Measurements from ENCODE around the gene ARHGAP8. TPM values are rescaled to one million over a fixed set of nuclear protein-coding genes. Genes with fewer than 3 reads are reported as not detected.

Gene ARHGAP8
- polyA plus RNA-seq, 2 of the 4 experiments (the other 2 are of a cell fraction), result 1.2 to 3.8 TPM

- 66% methylated on average over 9 of the region's 11 CpGs for whole genome bisulfite sequencing (ENCODE audit: missing lambda C conversion rate)
- ATAC-seq, result peak in 1 of 2 experiments; percentile 45; a peak in 3 of 6 replicates
- DNase-seq (ENCODE audit: low read depth in 1 of 2, low spot score in 1 of 2), result no peak
- TF ChIP-seq MYC (IDR thresholded peaks at IDR 0.05; ENCODE audit: borderline replicate concordance, low read length) (no peak), CBX8 (IDR thresholded peaks at IDR 0.05) (no peak), RAD21 (conservative IDR thresholded peaks at IDR 0.05 in 1 of 2, IDR thresholded peaks at IDR 0.05 in 1 of 2) (no peak), ZFP36 (IDR thresholded peaks at IDR 0.05; ENCODE audit: borderline replicate concordance, partially characterized antibody) (no peak), GATA3 (IDR thresholded peaks at IDR 0.05; ENCODE audit: borderline replicate concordance) (no peak), SREBF2 (IDR thresholded peaks at IDR 0.05) (no peak), HOXB13 (CRISPR knock-in tag; IDR thresholded peaks at IDR 0.05; ENCODE audit: low read depth) (no peak), ELK1 (IDR thresholded peaks at IDR 0.05; ENCODE audit: low read depth, low read length) (no peak), ZSCAN20 (CRISPR knock-in tag; IDR thresholded peaks at IDR 0.05) (no peak), CHD4 (IDR thresholded peaks at IDR 0.05; ENCODE audit: borderline replicate concordance) (no peak), REST (IDR thresholded peaks at IDR 0.05) (no peak), POLR2A (IDR thresholded peaks at IDR 0.05; ENCODE audit: low read length) (no peak), RCOR1 (IDR thresholded peaks at IDR 0.05; ENCODE audit: low read depth, low read length) (no peak), POLR2AphosphoS2 (conservative IDR thresholded peaks at IDR 0.05; ENCODE audit: low read length) (no peak), NPAS2 (CRISPR knock-in tag; IDR thresholded peaks at IDR 0.05; ENCODE audit: borderline replicate concordance) (no peak), KDM5A (IDR thresholded peaks at IDR 0.05) (no peak), RFX5 (IDR thresholded peaks at IDR 0.05) (no peak)
- TF ChIP-seq, protein P1, sequence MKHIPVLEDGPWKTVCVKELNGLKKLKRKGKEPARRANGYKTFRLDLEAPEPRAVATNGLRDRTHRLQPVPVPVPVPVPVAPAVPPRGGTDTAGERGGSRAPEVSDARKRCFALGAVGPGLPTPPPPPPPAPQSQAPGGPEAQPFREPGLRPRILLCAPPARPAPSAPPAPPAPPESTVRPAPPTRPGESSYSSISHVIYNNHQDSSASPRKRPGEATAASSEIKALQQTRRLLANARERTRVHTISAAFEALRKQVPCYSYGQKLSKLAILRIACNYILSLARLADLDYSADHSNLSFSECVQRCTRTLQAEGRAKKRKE (CRISPR knock-in tag; IDR thresholded peaks at IDR 0.05; ENCODE audit: low read depth), result no peak
- POLR2A ChIA-PET, result no interaction called here
- H3K4me3 ChIP-seq, result no peak overlapping the region
- CTCF ChIA-PET, result interaction anchor here (0.9 to 1.8 kb wide), 6 partner anchors 10 to 29 kb away, joined by 3 to 5 read pairs (median 4); no protein-coding TSS in a partner anchor
- H3K4me2 ChIP-seq, result no peak overlapping the region
- H3K27ac ChIP-seq, result peak overlapping the region in 1 of 2 experiments; percentile 61; a peak in 2 of 6 replicates
- H3K4me1 ChIP-seq, result peaks cover 18% of the 10 kb centered on the region
- H3K9me3 ChIP-seq, result no peaks in the 10 kb centered on the region
- no peak for FAIRE-seq
Observed at GRCh38 chr22:44707752-44708151, 44.6 kb upstream of the ARHGAP8 start.

GRCh38 chr22:44709881-44710392, 42.4 kb upstream of the ARHGAP8 start:
- no peak for ATAC-seq
- CTCF ChIA-PET, result interaction anchor here (2.3 kb wide), 1 partner anchor 25 kb away, joined by 8 read pairs; no protein-coding TSS in a partner anchor
- H3K4me2 ChIP-seq, result no peak overlapping the region
- TF ChIP-seq RAD21 (conservative IDR thresholded peaks at IDR 0.05 in 1 of 2, IDR thresholded peaks at IDR 0.05 in 1 of 2) (no peak), BHLHE40 (IDR thresholded peaks at IDR 0.05; ENCODE audit: low read depth, low read length) (no peak), FOXS1 (CRISPR knock-in tag; IDR thresholded peaks at IDR 0.05) (no peak), ZNF302 (CRISPR knock-in tag; IDR thresholded peaks at IDR 0.05) (no peak), MYC (IDR thresholded peaks at IDR 0.05; ENCODE audit: borderline replicate concordance, low read length) (no peak), HES2 (IDR thresholded peaks at IDR 0.05) (no peak), ESRRA (IDR thresholded peaks at IDR 0.05; ENCODE audit: borderline replicate concordance, low read length) (no peak), CHD4 (IDR thresholded peaks at IDR 0.05; ENCODE audit: borderline replicate concordance) (no peak), GATA3 (IDR thresholded peaks at IDR 0.05; ENCODE audit: borderline replicate concordance) (no peak), ELK1 (IDR thresholded peaks at IDR 0.05; ENCODE audit: low read depth, low read length) (no peak), PHF8 (IDR thresholded peaks at IDR 0.05; ENCODE audit: borderline replicate concordance, low read depth) (no peak), POLR2A (IDR thresholded peaks at IDR 0.05; ENCODE audit: low read length) (no peak), JUNB (IDR thresholded peaks at IDR 0.05) (no peak), KDM5A (IDR thresholded peaks at IDR 0.05) (no peak), CEBPB (IDR thresholded peaks at IDR 0.05) (no peak), NFE2L2 (conservative IDR thresholded peaks at IDR 0.05; ENCODE audit: low read length) (no peak), ZFP36 (IDR thresholded peaks at IDR 0.05; ENCODE audit: borderline replicate concordance, partially characterized antibody) (no peak)

More at GRCh38 chr22:44709881-44710392, 42.4 kb upstream of the ARHGAP8 start:
- no peak overlapping the region; a peak in 1 of 6 replicates for H3K27ac ChIP-seq
- H3K4me3 ChIP-seq, result no peak overlapping the region
- WGBS (ENCODE audit: missing lambda C conversion rate), result 96% methylated on average over 10 of the region's 12 CpGs
- POLR2A ChIA-PET, result no interaction called here
- peaks cover 13% of the 10 kb centered on the region for H3K4me1 ChIP-seq
- no peak for DNase-seq (ENCODE audit: low read depth in 1 of 2, low spot score in 1 of 2)
- H3K9me3 ChIP-seq, result no peaks in the 10 kb centered on the region
- FAIRE-seq, result no peak

Data from A549 (cell line).